SK-N-SH (cell line): ENCODE measurements around the gene ZFAND4. TPM values are rescaled to one million over a fixed set of nuclear protein-coding genes. Genes with fewer than 3 reads are reported as not detected.
"Not testable (repeated sequence)": the region's sequence is repeated elsewhere in the genome, so short reads cannot be mapped to it uniquely, and the experiment has no call there.

Experiments
- CTCF ChIA-PET: fragments of 300-600, 350-600 bp; formaldehyde crosslinking; extraction: SDS; loops from one replicate; lab custom pipeline; 2021; lab: Yijun Ruan, JAX
- POLR2A ChIA-PET: fragments of 350-600 bp; sonication (Branson Sonifier 250); formaldehyde crosslinking; extraction: SDS; loops from one replicate; lab custom pipeline; 2020; ENCODE audit warnings: antibody characterized with exemption, inconsistent platforms; lab: Yijun Ruan, JAX
- DNase-seq: peaks from one replicate; pipeline ENCODE4 v3.0.0; 2012
- H2AFZ ChIP-seq: fragments of 200-600 bp; sonication (generic); 2 replicates; pipeline ENCODE4 v1.8.1; 2016; ENCODE audit warnings: antibody characterized with exemption, mild to moderate bottlenecking, low read depth
- H3F3A ChIP-seq: fragments of 200-600 bp; sonication (generic); replicated peaks from 2 replicates; pipeline ENCODE3; 2016; ENCODE audit warnings: antibody characterized with exemption, mild to moderate bottlenecking; ENCODE audit not compliant: insufficient read depth
- H3K27ac ChIP-seq, 2 experiments: fragments of 200-500 bp in 1 of 2; fragments of 200-600 bp in 1 of 2; sonication (Bioruptor generic) in 1 of 2; sonication (generic), shearing (Covaris generic) in 1 of 2; 2 replicates each; pipeline versions ENCODE4 v1.5.1 to v1.6.1; 2014 to 2016; ENCODE audit warnings: low read depth in 2 of 2, inconsistent platforms in 1 of 2, low read length in 1 of 2, mild to moderate bottlenecking in 1 of 2, mixed read lengths in 1 of 2
- H3K27me3 ChIP-seq: fragments of 200-600 bp; sonication (generic), shearing (Covaris generic); 2 replicates; pipeline ENCODE4 v1.6.1; 2016; ENCODE audit warnings: mixed run types; ENCODE audit not compliant: insufficient read depth
- H3K36me3 ChIP-seq, 2 experiments: fragments of 200-500 bp in 1 of 2; fragments of 200-600 bp in 1 of 2; sonication (Bioruptor generic) in 1 of 2; sonication (generic) in 1 of 2; replicated peaks in 1 of 2; 2 replicates each; pipeline versions ENCODE3 to v1.5.1; 2014 to 2016; ENCODE audit warnings: low read length in 1 of 2, mild to moderate bottlenecking in 1 of 2; ENCODE audit not compliant: insufficient read depth in 2 of 2, control insufficient read depth in 1 of 2
- H3K4me1 ChIP-seq, 2 experiments: fragments of 200-500 bp in 1 of 2; fragments of 200-600 bp in 1 of 2; sonication (Bioruptor generic) in 1 of 2; sonication (generic), shearing (Covaris generic) in 1 of 2; 2 replicates each; pipeline versions ENCODE4 v1.5.1 to v1.6.1; 2014 to 2016; ENCODE audit warnings: low read depth in 1 of 2, low read length in 1 of 2, mixed run types in 1 of 2; ENCODE audit not compliant: insufficient read depth in 2 of 2, control insufficient read depth in 1 of 2
- H3K4me2 ChIP-seq: fragments of 200-600 bp; sonication (generic), shearing (Covaris generic); 2 replicates; pipeline ENCODE4 v1.6.1; 2017; ENCODE audit warnings: mixed run types
- H3K4me3 ChIP-seq, 2 experiments: fragments of 200-500 bp in 1 of 2; fragments of 200-600 bp in 1 of 2; sonication (Bioruptor generic) in 1 of 2; sonication (generic), shearing (Covaris generic) in 1 of 2; 2 replicates each; pipeline versions ENCODE4 v1.5.1 to v1.8.1; 2014 to 2016; ENCODE audit warnings: low read depth in 2 of 2, inconsistent platforms in 1 of 2, low read length in 1 of 2, mild to moderate bottlenecking in 1 of 2, mixed read lengths in 1 of 2, moderate library complexity in 1 of 2
- H3K79me2 ChIP-seq: fragments of 200-600 bp; sonication (generic); 2 replicates; pipeline ENCODE4 v1.8.1; 2017; ENCODE audit warnings: mild to moderate bottlenecking; ENCODE audit not compliant: insufficient read depth
- H3K9ac ChIP-seq: fragments of 200-600 bp; sonication (generic); 2 replicates; pipeline ENCODE4 v1.6.1; 2017; ENCODE audit warnings: mixed run types
- H3K9me2 ChIP-seq: fragments of 200-600 bp; sonication (generic); 2 replicates; pipeline ENCODE4 v1.6.1; 2017; ENCODE audit warnings: mixed run types
- H3K9me3 ChIP-seq: fragments of 200-600 bp; sonication (generic); 2 replicates; pipeline ENCODE4 v1.6.1; 2017; ENCODE audit warnings: mixed run types, mild to moderate bottlenecking, moderate library complexity
- H4K20me1 ChIP-seq: fragments of 200-600 bp; sonication (generic); 2 replicates; pipeline ENCODE4 v1.6.1; 2017; ENCODE audit warnings: mild to moderate bottlenecking, mixed run types; ENCODE audit not compliant: insufficient read depth
- EP300 ChIP-seq, 2 experiments: IDR thresholded peaks; 2 replicates each; pipeline versions ENCODE4 v1.4.0 to v1.6.1; 2012; ENCODE audit warnings: borderline replicate concordance in 1 of 2, low read depth in 1 of 2, low read length in 1 of 2
- FOXJ3 ChIP-seq: sonication (generic); formaldehyde crosslinking; IDR thresholded peaks from 2 replicates; pipeline ENCODE4 v1.5.1; 2020; ENCODE audit warnings: mild to moderate bottlenecking, missing genetic modification reagents
- GATA2 ChIP-seq: sonication (generic); formaldehyde crosslinking; IDR thresholded peaks from 2 replicates; pipeline ENCODE4 v1.5.0; 2020; ENCODE audit warnings: mild to moderate bottlenecking, missing genetic modification reagents
- RCOR1 ChIP-seq: fragments of 150-350 bp; IDR thresholded peaks from 2 replicates; pipeline ENCODE4 v1.6.1; 2017; ENCODE audit warnings: antibody characterized with exemption, low read length
- TEAD4 ChIP-seq: IDR thresholded peaks from 2 replicates; pipeline ENCODE4 v1.4.0; 2012; ENCODE audit warnings: mild to moderate bottlenecking, borderline replicate concordance; ENCODE audit not compliant: insufficient read depth
- ZBTB33 ChIP-seq: IDR thresholded peaks from 2 replicates; pipeline ENCODE4 v1.4.0; 2012; ENCODE audit warnings: low read depth, borderline replicate concordance
- WGBS: methylation state at CpG from one replicate; pipeline ENCODE4 v1.1.6; 2017; ENCODE audit warnings: low lambda C conversion rate; 5-methylcytosine and 5-hydroxymethylcytosine counted together
- polyA plus RNA-seq, 3 experiments: library from polyadenylated mRNA; depleted of rRNA; stranded (reverse); fragments of >200 nt; gene quantifications; 2 replicates each; pipeline ENCODE4 v1.2.3, GENCODE V29; 2012

Gene ZFAND4
- polyA plus RNA-seq, 1 of the 3 experiments (the other 2 are of a cell fraction), result 2.0 TPM

DNA sequence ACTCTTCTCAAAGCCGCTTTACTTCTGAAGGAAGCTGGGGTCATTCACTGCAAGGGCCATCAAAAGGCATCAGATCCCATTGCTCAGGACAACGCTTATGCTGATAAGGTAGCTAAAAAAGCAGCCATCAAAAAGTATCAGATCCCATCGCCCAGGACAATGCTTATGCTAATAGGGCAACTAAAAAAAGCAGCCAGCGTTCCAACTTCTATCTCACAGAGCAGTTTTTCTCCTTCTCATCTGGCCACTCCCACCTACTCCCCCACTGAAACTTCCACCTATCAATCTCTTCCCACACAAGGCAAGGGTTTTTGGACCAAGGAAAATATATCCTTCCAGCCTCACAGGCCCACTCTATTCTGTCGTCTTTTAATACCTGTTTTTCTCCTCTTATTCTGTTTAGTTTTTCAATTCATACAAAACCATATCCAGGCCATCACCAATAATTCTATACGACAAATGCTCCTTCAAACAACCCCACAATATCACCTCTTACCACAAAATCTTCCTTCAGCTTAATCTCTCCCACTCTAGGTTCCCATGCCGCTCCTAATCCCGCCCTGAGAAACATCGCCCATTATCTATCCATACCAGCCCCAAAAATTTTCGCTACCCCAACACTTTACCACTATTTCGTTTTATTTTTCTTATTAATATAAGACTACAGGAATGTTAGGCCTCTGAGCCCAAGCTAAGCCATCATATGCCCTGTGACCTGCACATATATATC is 97.4 kb downstream of the ZFAND4 start:
- DNase-seq, H3K9me2 ChIP-seq, H2AFZ ChIP-seq, H3K27ac ChIP-seq, H3K36me3 ChIP-seq, H3K9ac ChIP-seq, H3K4me1 ChIP-seq, H3K4me2 ChIP-seq, H3K79me2 ChIP-seq, H3K27me3 ChIP-seq, H3K9me3 ChIP-seq, CTCF ChIA-PET, H3F3A ChIP-seq, POLR2A ChIA-PET, H3K4me3 ChIP-seq: not testable (repeated sequence)
- 0 out of 2 replicates have a peak, but pooled peaks cover 10% of the 10 kb centered on the region for H4K20me1 ChIP-seq
- 79% methylated on average over 11 of the region's 11 CpGs for WGBS

DNA sequence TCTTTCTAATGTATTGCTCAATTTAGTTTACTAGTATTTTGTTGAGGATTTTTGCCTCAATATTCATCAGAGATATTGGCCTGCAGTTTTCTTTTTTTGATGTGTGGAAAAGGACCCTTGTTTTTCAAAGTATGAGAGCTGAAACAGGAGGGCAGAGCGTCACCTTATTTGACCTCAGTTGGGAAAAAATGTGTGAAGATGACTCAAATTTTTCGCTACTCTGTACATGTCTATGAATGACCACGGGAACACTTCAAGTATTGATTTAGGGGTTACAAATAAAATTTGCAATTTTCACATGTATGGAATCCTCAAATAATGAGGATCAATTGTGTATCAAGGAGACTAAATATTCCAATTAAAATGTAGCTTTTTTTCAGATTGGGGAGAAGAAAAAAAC is 103.1 kb downstream of the ZFAND4 start:
- ChIA-PET CTCF (no interaction called here), POLR2A (no interaction called here)
- no peaks in the 10 kb centered on the region for H3K9me2 ChIP-seq
- H4K20me1 ChIP-seq, result 0 out of 2 replicates have a peak, but pooled peaks cover 5% of the 10 kb centered on the region
- DNase-seq, result no peak
- H3K9ac ChIP-seq, result no peak overlapping the region
- WGBS, result 94% methylated on average over 3 of the region's 3 CpGs
- H3K36me3 ChIP-seq, result no peaks in the 10 kb centered on the region
- H3F3A ChIP-seq, result no peaks in the 10 kb centered on the region
- H3K27ac ChIP-seq, result no peak overlapping the region
- no peaks in the 10 kb centered on the region for H3K27me3 ChIP-seq
- H3K4me3 ChIP-seq, result no peak overlapping the region
- H3K79me2 ChIP-seq, result no peaks in the 10 kb centered on the region; the same call in none of the 2 replicates
- H3K4me2 ChIP-seq, result no peak overlapping the region
- no peak overlapping the region for H2AFZ ChIP-seq
- H3K9me3 ChIP-seq, result no peaks in the 10 kb centered on the region
- TF ChIP-seq RCOR1 (no peak), FOXJ3 (CRISPR knock-in tag) (no peak)
- no peaks in the 10 kb centered on the region for H3K4me1 ChIP-seq

- Histone ChIP-seq H3K4me1 (no peaks in the 10 kb centered on the region), H3K9me3 (no peaks in the 10 kb centered on the region), H3K9me2 (no peaks in the 10 kb centered on the region), H3K4me3 (no peak overlapping the region), H3K27ac (no peak overlapping the region), H4K20me1 (no peaks in the 10 kb centered on the region), H3F3A (peaks cover 3% of the 10 kb centered on the region), H3K4me2 (no peak overlapping the region), H2AFZ (no peak overlapping the region), H3K27me3 (no peaks in the 10 kb centered on the region), H3K79me2 (peaks cover 7% of the 10 kb centered on the region), H3K9ac (no peak overlapping the region), H3K36me3 (no peaks in the 10 kb centered on the region)
- CTCF ChIA-PET, result interaction anchor here (0.7 kb wide), 1 partner anchor 15 kb away, joined by 3 read pairs; no protein-coding TSS in a partner anchor
- DNase-seq, result no peak
- POLR2A ChIA-PET, result no interaction called here
- WGBS, result 47% methylated on average over 3 of the region's 3 CpGs
- TF ChIP-seq GATA2 (peak; percentile 80), EP300 (IDR thresholded peaks at IDR 0.05; ENCODE audit: borderline replicate concordance in 1 of 2, low read depth in 1 of 2, low read length in 1 of 2) (peak in 1 of 2 experiments; percentile 65; a peak in 2 of 4 replicates), RCOR1 (0 out of 2 replicates have a peak, but pooled peaks have one; percentile 33), TEAD4 (no peak), ZBTB33 (no peak), FOXJ3 (CRISPR knock-in tag) (0 out of 2 replicates have a peak, but pooled peaks have one; percentile 42)
Measured at GRCh38 chr10:45566415-45566814, 106.2 kb downstream of the ZFAND4 start.

Other genes with a start within 250 kb of the ZFAND4 start
- gene WASHC2C, start 54.5 kb upstream of the ZFAND4 start, polyA plus RNA-seq (2012; rRNA removed), result 17.9 and 24.0 TPM in 2 replicates
- 17.6 and 21.9 TPM in 2 replicates for gene AGAP4, start 174.7 kb upstream of the ZFAND4 start, polyA plus RNA-seq (2012; rRNA removed)